CD14-positive monocyte (primary cell): ENCODE data around the gene SUCLG1. TPM values are rescaled to one million over a fixed set of nuclear protein-coding genes. Genes with fewer than 3 reads are reported as not detected.

Experiments
- DNase-seq, 3 donors: peaks; one replicate each; pipeline ENCODE4 v3.0.0-alpha.2; 2011 to 2022
- H2AFZ ChIP-seq: 2 replicates; pipeline ENCODE4 v1.6.0; 2012; ENCODE audit warnings: mild to moderate bottlenecking, low read depth, low read length, inconsistent platforms; ENCODE audit not compliant: insufficient read depth, poor library complexity, severe bottlenecking
- H3K27ac ChIP-seq, 2 donors: 1 replicate in 1 of 2; 2 replicates in 1 of 2; pipeline ENCODE4 v1.5.1; 2012 to 2013; ENCODE audit warnings: low read length in 2 of 2, control low read depth in 1 of 2, inconsistent platforms in 1 of 2, low read depth in 1 of 2, mild to moderate bottlenecking in 1 of 2
- H3K27me3 ChIP-seq, 2 donors: one replicate each; pipeline versions ENCODE4 v1.6.0 to v1.6.1; 2011 to 2013; ENCODE audit warnings: low read length in 2 of 2; ENCODE audit not compliant: control insufficient read depth in 2 of 2, insufficient read depth in 2 of 2
- H3K36me3 ChIP-seq, 2 donors: replicated peaks in 1 of 2; 1 replicate in 1 of 2; 2 replicates in 1 of 2; pipeline versions ENCODE4 v1.5.1 to v1.6.1; 2012 to 2013; ENCODE audit warnings: low read length in 2 of 2, control low read depth in 1 of 2, inconsistent platforms in 1 of 2, mild to moderate bottlenecking in 1 of 2; ENCODE audit not compliant: insufficient read depth in 2 of 2, control insufficient read depth in 1 of 2
- H3K4me1 ChIP-seq, 2 donors: 1 replicate in 1 of 2; 2 replicates in 1 of 2; pipeline versions ENCODE4 v1.5.1 to v1.6.1; 2012 to 2013; ENCODE audit warnings: low read length in 2 of 2, control low read depth in 1 of 2, inconsistent platforms in 1 of 2, mild to moderate bottlenecking in 1 of 2, moderate library complexity in 1 of 2; ENCODE audit not compliant: insufficient read depth in 2 of 2, control insufficient read depth in 1 of 2
- H3K4me2 ChIP-seq: replicated peaks from 2 replicates; pipeline ENCODE3; 2012; ENCODE audit warnings: low read length, moderate library complexity, mild to moderate bottlenecking; ENCODE audit not compliant: poor library complexity, severe bottlenecking; ENCODE audit errors: extremely low read depth
- H3K4me3 ChIP-seq, 3 experiments: fragments of 200-600 bp in 1 of 3; sonication (generic) in 1 of 3; replicated peaks in 1 of 3; 1 replicate in 2 of 3; 2 replicates in 1 of 3; pipeline ENCODE4 v1.5.1; 2011 to 2013; ENCODE audit warnings: low read length in 3 of 3, mild to moderate bottlenecking in 3 of 3, control low read depth in 2 of 3, low read depth in 2 of 3, inconsistent platforms in 1 of 3, moderate library complexity in 1 of 3
- H3K79me2 ChIP-seq: 2 replicates; pipeline ENCODE4 v1.6.0; 2012; ENCODE audit warnings: mild to moderate bottlenecking, control low read depth, inconsistent platforms, low read length, moderate library complexity; ENCODE audit not compliant: insufficient read depth
- H3K9ac ChIP-seq: 2 replicates; pipeline ENCODE4 v1.6.0; 2017; ENCODE audit warnings: low read length, mild to moderate bottlenecking; ENCODE audit not compliant: insufficient read depth, poor library complexity, severe bottlenecking
- H3K9me3 ChIP-seq, 2 donors: replicated peaks in 1 of 2; 1 replicate in 1 of 2; 2 replicates in 1 of 2; pipeline versions ENCODE4 v1.5.1 to v1.6.1; 2012 to 2013; ENCODE audit warnings: low read length in 2 of 2, control low read depth in 1 of 2; ENCODE audit not compliant: control insufficient read depth in 1 of 2, insufficient read depth in 1 of 2
- H4K20me1 ChIP-seq: 2 replicates; pipeline ENCODE4 v1.6.0; 2012; ENCODE audit warnings: mild to moderate bottlenecking, low read length, control low read depth, moderate library complexity; ENCODE audit not compliant: insufficient read depth
- H3K27ac Mint-ChIP-seq, 7 donors: one replicate each; pipeline ENCODE4 v1.8.0; 2020; ENCODE audit warnings: mild to moderate bottlenecking in 7 of 7, mixed read lengths in 7 of 7, moderate library complexity in 6 of 7, inconsistent platforms in 2 of 7
- H3K27me3 Mint-ChIP-seq, 3 donors: one replicate each; pipeline ENCODE4 v1.8.0; 2021 to 2022; ENCODE audit warnings: low read depth in 3 of 3, mild to moderate bottlenecking in 3 of 3, mixed read lengths in 3 of 3, moderate library complexity in 3 of 3, inconsistent platforms in 1 of 3
- H3K36me3 Mint-ChIP-seq, 2 donors: one replicate each; pipeline ENCODE4 v1.8.0; 2020; ENCODE audit warnings: mixed read lengths in 2 of 2, inconsistent platforms in 1 of 2, mild to moderate bottlenecking in 1 of 2
- H3K4me1 Mint-ChIP-seq: one replicate; pipeline ENCODE4 v1.8.0; 2020; ENCODE audit warnings: mild to moderate bottlenecking, mixed read lengths
- H3K4me3 Mint-ChIP-seq, 2 donors: one replicate each; pipeline ENCODE4 v1.8.0; 2020; ENCODE audit warnings: mild to moderate bottlenecking in 2 of 2, mixed read lengths in 2 of 2, moderate library complexity in 1 of 2
- H3K9me3 Mint-ChIP-seq, 7 donors: one replicate each; pipeline ENCODE4 v1.8.0; 2020 to 2022; ENCODE audit warnings: mixed read lengths in 7 of 7, mild to moderate bottlenecking in 6 of 7, moderate library complexity in 6 of 7, inconsistent platforms in 2 of 7
- CTCF ChIP-seq: fragments of 200-600 bp; IDR thresholded peaks from one replicate; pipeline ENCODE4 v1.8.0; 2022; ENCODE audit warnings: antibody characterized with exemption, mild to moderate bottlenecking
- WGBS: methylation state at CpG from one replicate; pipeline ENCODE4 v1.1.5; 2013; ENCODE audit warnings: missing lambda C conversion rate; ENCODE audit not compliant: insufficient coverage; 5-methylcytosine and 5-hydroxymethylcytosine counted together
- intact Hi-C, 2 donors: fragments of 100-400 bp; cut with micrococcal nuclease; formaldehyde crosslinking; loops; one replicate each; pipeline versions ENCODE4 v1.15.0 to v1.15.1; 2023
- polyA plus RNA-seq, 3 donors: library from polyadenylated mRNA; depleted of rRNA in 1 of 3; unstranded in 2 of 3; stranded (reverse) in 1 of 3; fragments of 300-500 nt in 2 of 3; fragments of >200 nt in 1 of 3; fragmentation: Illumina TruSeq in 2 of 3; gene quantifications; 1 replicate in 2 of 3; 2 replicates in 1 of 3; pipeline ENCODE4 v1.2.3, GENCODE V29; 2012 to 2021

The SUCLG1 gene
- polyA plus RNA-seq, 3 donors: 24.9 to 114 (median 98.9) TPM

GRCh38 chr2:84449055-84449454 is 10.0 kb downstream of the SUCLG1 start:
- Mint-ChIP-seq H3K27ac (peak overlapping the region in 1 of 7 donors; percentile 13), H3K9me3 (no peaks in the 10 kb centered on the region), H3K4me3 (no peak overlapping the region), H3K4me1 (peaks cover 18% of the 10 kb centered on the region), H3K36me3 (peaks cover 38 to 45% of the 10 kb centered on the region in 2 donors), H3K27me3 (no peaks in the 10 kb centered on the region)
- H3K79me2 ChIP-seq: peaks cover 55% of the 10 kb centered on the region
- H3K27me3 ChIP-seq: no peaks in the 10 kb centered on the region
- no peak overlapping the region for H2AFZ ChIP-seq
- H3K4me1 ChIP-seq: peaks cover 8 to 15% of the 10 kb centered on the region in 2 donors
- no peak overlapping the region for H3K4me2 ChIP-seq
- TF ChIP-seq CTCF: no peak
- no peak overlapping the region for H3K27ac ChIP-seq
- intact Hi-C loops: no loop called here
- no CpG with 5 or more reads among the region's 3 CpGs for WGBS
- H3K9me3 ChIP-seq: no peaks in the 10 kb centered on the region
- no peak overlapping the region for H3K9ac ChIP-seq
- peaks cover 13 to 49% of the 10 kb centered on the region in 2 donors for H3K36me3 ChIP-seq
- H3K4me3 ChIP-seq: no peak overlapping the region
- DNase-seq: no peak
- peaks cover 44% of the 10 kb centered on the region for H4K20me1 ChIP-seq

- Histone ChIP-seq H3K9ac (no peak overlapping the region), H2AFZ (no peak overlapping the region), H4K20me1 (no peaks in the 10 kb centered on the region), H3K9me3 (no peaks in the 10 kb centered on the region), H3K27me3 (no peaks in the 10 kb centered on the region), H3K27ac (no peak overlapping the region), H3K4me3 (no peak overlapping the region), H3K79me2 (peaks cover 3% of the 10 kb centered on the region), H3K4me2 (no peak overlapping the region), H3K4me1 (no peaks in the 10 kb centered on the region), H3K36me3 (peaks cover 60 to 94% of the 10 kb centered on the region in 2 donors)
- intact Hi-C loops: no loop called here
- no peak for TF ChIP-seq CTCF
- Mint-ChIP-seq H3K36me3 (peaks cover 80 to 94% of the 10 kb centered on the region in 2 donors), H3K27ac (peak overlapping the region in 2 of 7 donors; percentile 56 to 64), H3K4me3 (no peak overlapping the region), H3K4me1 (peaks cover 8% of the 10 kb centered on the region), H3K27me3 (no peaks in the 10 kb centered on the region), H3K9me3 (peaks cover 0 to 1% (median 0%) of the 10 kb centered on the region in 7 donors)
- DNase-seq: no peak
Observed at GRCh38 chr2:84443477-84443876, 15.6 kb downstream of the SUCLG1 start.
